Activated CD8-positive, alpha-beta T cell treated with anti-CD3 and anti-CD28 coated beads for 36 hours (primary cell): ENCODE results near the gene ATP1A4. TPM values are rescaled to one million over a fixed set of nuclear protein-coding genes. Genes with fewer than 3 reads are reported as not detected.

Source experiments
- ATAC-seq: fragments of 200-7000 bp; cut with Tn5 transposase; one replicate; pipeline ENCODE4 v1.10.0; 2021; ENCODE audit warnings: mild to moderate bottlenecking, moderate library complexity
- CTCF ChIA-PET: fragments of 350-600 bp; sonication (Branson Sonifier 250); formaldehyde crosslinking; loops from one replicate; lab custom pipeline; 2021; ENCODE audit warnings: antibody characterized with exemption; lab: Charles Lee
- POLR2A ChIA-PET: fragments of 350-600 bp; sonication (Branson Sonifier 250); formaldehyde crosslinking; loops from one replicate; lab custom pipeline; 2021; ENCODE audit warnings: antibody characterized with exemption; lab: Charles Lee
- DNase-seq: peaks from one replicate; pipeline ENCODE4 v3.0.0-alpha.2; 2020
- H3K27ac Mint-ChIP-seq: one replicate; pipeline ENCODE4 v1.8.0; 2021; ENCODE audit warnings: mild to moderate bottlenecking, mixed read lengths
- H3K27me3 Mint-ChIP-seq: one replicate; pipeline ENCODE4 v1.8.0; 2021; ENCODE audit warnings: mixed read lengths
- H3K36me3 Mint-ChIP-seq: one replicate; pipeline ENCODE4 v1.8.0; 2021; ENCODE audit warnings: low read depth, mixed read lengths
- H3K4me1 Mint-ChIP-seq: one replicate; pipeline ENCODE4 v1.8.0; 2021; ENCODE audit warnings: low read depth, mixed read lengths
- H3K4me3 Mint-ChIP-seq: one replicate; pipeline ENCODE4 v1.8.0; 2021; ENCODE audit warnings: mild to moderate bottlenecking, moderate library complexity, mixed read lengths
- H3K9me3 Mint-ChIP-seq: one replicate; pipeline ENCODE4 v1.8.0; 2021; ENCODE audit warnings: mixed read lengths
- CTCF ChIP-seq: fragments of 200-600 bp; IDR thresholded peaks from one replicate; pipeline ENCODE4 v1.8.0; 2022; ENCODE audit warnings: antibody characterized with exemption, mild to moderate bottlenecking
- intact Hi-C: fragments of 100-400 bp; cut with micrococcal nuclease; formaldehyde crosslinking; loops from one replicate; pipeline ENCODE4 v1.10.0; 2022
- total RNA-seq, 2 experiments: library from RNA; stranded (reverse); gene quantifications; one replicate each; pipeline ENCODE4 v1.2.3, GENCODE V29; 2021

ATP1A4 gene
- total RNA-seq, 2 experiments from 2014 or later = not detected

GRCh38 chr1:160194737-160195059 lies 43.3 kb downstream of the ATP1A4 start:
- TF ChIP-seq CTCF = no peak
- H3K4me1 Mint-ChIP-seq = no peaks in the 10 kb centered on the region
- ChIA-PET POLR2A (no interaction called here), CTCF (interaction anchor here (1.0 to 1.8 kb wide), 4 partner anchors 13 to 97 kb away, joined by 3 to 16 read pairs (median 4); no protein-coding TSS in a partner anchor)
- ATAC-seq = no peak
- no peaks in the 10 kb centered on the region for H3K36me3 Mint-ChIP-seq
- peaks cover 2% of the 10 kb centered on the region for H3K27me3 Mint-ChIP-seq
- H3K4me3 Mint-ChIP-seq = no peak overlapping the region
- H3K9me3 Mint-ChIP-seq = no peaks in the 10 kb centered on the region
- intact Hi-C loops = loop anchor here (10.0 kb wide), 1 partner anchor 180 kb away; no protein-coding TSS in a partner anchor
- no peak for DNase-seq
- no peak overlapping the region for H3K27ac Mint-ChIP-seq

- no peak for TF ChIP-seq CTCF
- Mint-ChIP-seq H3K9me3 (no peaks in the 10 kb centered on the region), H3K36me3 (no peaks in the 10 kb centered on the region), H3K27ac (no peak overlapping the region), H3K27me3 (peaks cover 2% of the 10 kb centered on the region), H3K4me3 (no peak overlapping the region), H3K4me1 (no peaks in the 10 kb centered on the region)
- no peak for ATAC-seq
- intact Hi-C loops = loop anchor here (10.0 kb wide), 1 partner anchor 179 kb away; no protein-coding TSS in a partner anchor
- DNase-seq = no peak
- CTCF ChIA-PET = interaction anchor here (1.2 to 1.9 kb wide), 3 partner anchors 8 to 110 kb away, joined by 3 to 16 read pairs (median 4); no protein-coding TSS in a partner anchor
- POLR2A ChIA-PET = interaction anchor here (1.9 kb wide), 1 partner anchor 9 kb away, joined by 6 read pairs; the partner anchor contains the start of gene PEA15
Observed at GRCh38 chr1:160196143-160196542, 44.7 kb downstream of the ATP1A4 start.

- no peak overlapping the region for H3K4me3 Mint-ChIP-seq
- ChIA-PET POLR2A (interaction anchor here (0.6 kb wide), 1 partner anchor 11 kb away, joined by 3 read pairs; no protein-coding TSS in a partner anchor), CTCF (interaction anchor here (2.6 kb wide), 1 partner anchor 94 kb away, joined by 18 read pairs; no protein-coding TSS in a partner anchor)
- H3K36me3 Mint-ChIP-seq = no peaks in the 10 kb centered on the region
- H3K27ac Mint-ChIP-seq = no peak overlapping the region
- peaks cover 2% of the 10 kb centered on the region for H3K27me3 Mint-ChIP-seq
- no peak for TF ChIP-seq CTCF
- H3K4me1 Mint-ChIP-seq = no peaks in the 10 kb centered on the region
- ATAC-seq = no peak
- no peaks in the 10 kb centered on the region for H3K9me3 Mint-ChIP-seq
- intact Hi-C loops = loop anchor here (10.0 kb wide), 1 partner anchor 178 kb away; no protein-coding TSS in a partner anchor
- no peak for DNase-seq
Observed at GRCh38 chr1:160197231-160197630, 45.8 kb downstream of the ATP1A4 start.

GRCh38 chr1:160200786-160201185 lies 49.4 kb downstream of the ATP1A4 start:
- no peak overlapping the region for H3K27ac Mint-ChIP-seq
- POLR2A ChIA-PET = no interaction called here

More at GRCh38 chr1:160200786-160201185, 49.4 kb downstream of the ATP1A4 start:
- intact Hi-C loops = no loop called here
- Mint-ChIP-seq H3K27me3 (no peaks in the 10 kb centered on the region), H3K9me3 (no peaks in the 10 kb centered on the region), H3K36me3 (no peaks in the 10 kb centered on the region), H3K4me1 (peaks cover 11% of the 10 kb centered on the region), H3K4me3 (no peak overlapping the region)
- CTCF ChIA-PET = interaction anchor here (2.3 to 3.6 kb wide), 4 partner anchors 10 to 99 kb away, joined by 9 to 21 read pairs (median 16); partner anchors contain the start of gene CASQ1
- DNase-seq (no peak), ATAC-seq (no peak)
- TF ChIP-seq CTCF = no peak
